Liver (tissue), 9 donors: ENCODE results near the gene GAL3ST3. TPM values are rescaled to one million over a fixed set of nuclear protein-coding genes. Genes with fewer than 3 reads are reported as not detected.

Source experiments
- DNase-seq: peaks from one replicate; pipeline ENCODE4 v3.0.0-alpha.2; 2017; ENCODE audit warnings: low spot score
- H3K27ac ChIP-seq, 2 donors: one replicate each; pipeline ENCODE4 v1.7.0; 2013; ENCODE audit warnings: inconsistent platforms in 2 of 2, low read length in 2 of 2, control low read depth in 1 of 2, low read depth in 1 of 2, mild to moderate bottlenecking in 1 of 2
- H3K27me3 ChIP-seq, 4 donors: one replicate each; pipeline versions ENCODE4 v1.6.1 to v1.7.0; 2013; ENCODE audit warnings: low read length in 3 of 4, inconsistent platforms in 1 of 4, mild to moderate bottlenecking in 1 of 4, moderate library complexity in 1 of 4; ENCODE audit not compliant: control insufficient read depth in 4 of 4, insufficient read depth in 4 of 4
- H3K36me3 ChIP-seq, 4 donors: one replicate each; pipeline versions ENCODE4 v1.6.1 to v1.7.0; 2013; ENCODE audit warnings: low read length in 3 of 4, mild to moderate bottlenecking in 3 of 4, low read depth in 1 of 4, moderate library complexity in 1 of 4; ENCODE audit not compliant: control insufficient read depth in 4 of 4, insufficient read depth in 3 of 4
- H3K4me1 ChIP-seq, 4 donors: one replicate each; pipeline versions ENCODE4 v1.6.1 to v1.7.0; 2013; ENCODE audit warnings: low read length in 3 of 4, mild to moderate bottlenecking in 3 of 4, moderate library complexity in 1 of 4; ENCODE audit not compliant: control insufficient read depth in 4 of 4, insufficient read depth in 4 of 4
- H3K4me3 ChIP-seq, 3 donors: one replicate each; pipeline versions ENCODE4 v1.6.1 to v1.7.0; 2013; ENCODE audit warnings: low read length in 3 of 3, control low read depth in 1 of 3, low read depth in 1 of 3, mild to moderate bottlenecking in 1 of 3
- H3K9ac ChIP-seq, 2 donors: one replicate each; pipeline ENCODE4 v1.7.0; 2013; ENCODE audit warnings: low read length in 2 of 2, mild to moderate bottlenecking in 2 of 2, moderate library complexity in 2 of 2, control low read depth in 1 of 2, low read depth in 1 of 2
- H3K9me3 ChIP-seq, 4 donors: one replicate each; pipeline versions ENCODE4 v1.6.1 to v1.7.0; 2013; ENCODE audit warnings: low read length in 3 of 4; ENCODE audit not compliant: control insufficient read depth in 4 of 4
- CTCF ChIP-seq: fragments of 150-350 bp; IDR thresholded peaks from 2 replicates; pipeline ENCODE4 v1.5.1; 2017; ENCODE audit warnings: improper control_type of control experiment, low read depth, low read length; ENCODE audit not compliant: missing input control
- EGR1 ChIP-seq, 2 donors: IDR thresholded peaks; 2 replicates each; pipeline ENCODE4 v1.6.1; 2016 to 2018; ENCODE audit warnings: antibody characterized with exemption in 2 of 2, low read depth in 2 of 2
- FOXA1 ChIP-seq: IDR thresholded peaks from 2 replicates; pipeline ENCODE4 v1.6.1; 2016; ENCODE audit warnings: antibody characterized with exemption
- FOXA2 ChIP-seq: IDR thresholded peaks from 2 replicates; pipeline ENCODE4 v1.6.1; 2016; ENCODE audit warnings: antibody characterized with exemption
- GABPA ChIP-seq, 2 donors: IDR thresholded peaks in 1 of 2; conservative IDR thresholded peaks in 1 of 2; 2 replicates each; pipeline ENCODE4 v1.6.1; 2016; ENCODE audit warnings: antibody characterized with exemption in 2 of 2, mild to moderate bottlenecking in 1 of 2, moderate library complexity in 1 of 2
- HNF4G ChIP-seq: IDR thresholded peaks from 2 replicates; pipeline ENCODE4 v1.6.1; 2016; ENCODE audit warnings: antibody characterized with exemption
- JUND ChIP-seq, 2 donors: IDR thresholded peaks; 2 replicates each; pipeline ENCODE4 v1.6.1; 2016; ENCODE audit warnings: antibody characterized with exemption in 2 of 2
- NR2F2 ChIP-seq: IDR thresholded peaks from 2 replicates; pipeline ENCODE4 v1.6.1; 2016; ENCODE audit warnings: antibody characterized with exemption
- RAD21 ChIP-seq, 2 donors: IDR thresholded peaks; 2 replicates each; pipeline ENCODE4 v1.6.1; 2016; ENCODE audit warnings: antibody characterized with exemption in 2 of 2, mild to moderate bottlenecking in 2 of 2
- REST ChIP-seq: IDR thresholded peaks from 2 replicates; pipeline ENCODE4 v1.6.1; 2016; ENCODE audit warnings: antibody characterized with exemption, mild to moderate bottlenecking
- RXRA ChIP-seq, 2 donors: IDR thresholded peaks; 2 replicates each; pipeline ENCODE4 v1.6.1; 2017 to 2018; ENCODE audit warnings: antibody characterized with exemption in 2 of 2, mild to moderate bottlenecking in 1 of 2
- SP1 ChIP-seq: IDR thresholded peaks from 2 replicates; pipeline ENCODE4 v1.6.1; 2018; ENCODE audit warnings: antibody characterized with exemption, mild to moderate bottlenecking
- TAF1 ChIP-seq: conservative IDR thresholded peaks from 2 replicates; pipeline ENCODE4 v1.6.1; 2016; ENCODE audit warnings: antibody characterized with exemption, mild to moderate bottlenecking
- YY1 ChIP-seq: IDR thresholded peaks from 2 replicates; pipeline ENCODE4 v1.6.1; 2016; ENCODE audit warnings: antibody characterized with exemption, mild to moderate bottlenecking
- ZBTB33 ChIP-seq: IDR thresholded peaks from 2 replicates; pipeline ENCODE4 v1.6.1; 2016; ENCODE audit warnings: antibody characterized with exemption
- WGBS: extraction: QIAGEN DNeasy Blood & Tissue Kit; methylation state at CpG from one replicate; pipeline ENCODE4 v1.1.7; 2013; 5-methylcytosine and 5-hydroxymethylcytosine counted together
- polyA plus RNA-seq, 2 donors: library from polyadenylated mRNA; stranded (reverse) in 1 of 2; unstranded in 1 of 2; fragments of 200-250 nt in 1 of 2; fragments of >200 nt in 1 of 2; fragmentation: Nextera tagmentation in 1 of 2; extraction: Ambion mirVana in 1 of 2; gene quantifications; one replicate each; pipeline versions ENCODE4 v1.2.1 to v1.2.3, GENCODE V29; 2013 to 2015
- total RNA-seq, 2 donors: library from RNA; depleted of rRNA; stranded (reverse); fragments of >200 nt; gene quantifications; one replicate each; pipeline ENCODE4 v1.2.3, GENCODE V29; 2014
- TF ChIP-seq, protein P1 (sequence below): IDR thresholded peaks from 2 replicates; pipeline ENCODE4 v1.6.1; 2016; ENCODE audit warnings: antibody characterized with exemption
- TF ChIP-seq, protein P2 (sequence below): IDR thresholded peaks from 2 replicates; pipeline ENCODE4 v1.6.1; 2016; ENCODE audit warnings: antibody characterized with exemption
- donor health status: healthy.
- donor health status: healthy.
- donor health status: healthy.
- donor health status: healthy.
- donor health status: healthy.

Gene GAL3ST3
- total and polyA plus RNA-seq, 4 donors: not detected

GRCh38 chr11:66006134-66006890, 42.6 kb downstream of the GAL3ST3 start:
- Histone ChIP-seq H3K27me3 (peaks cover 0 to under 1% (median 0%) of the 10 kb centered on the region in 4 donors), H3K9ac (no peak overlapping the region), H3K4me1 (peaks cover 4 to 17% (median 13%) of the 10 kb centered on the region in 4 donors), H3K27ac (no peak overlapping the region), H3K9me3 (no peaks in the 10 kb centered on the region), H3K36me3 (peaks cover 0 to 8% (median 3%) of the 10 kb centered on the region in 4 donors), H3K4me3 (no peak overlapping the region)
- 89% methylated on average over 13 of the region's 13 CpGs for WGBS
- DNase-seq: no peak
- no peak for TF ChIP-seq RAD21 (IDR thresholded peaks at IDR 0.05)
- no peak for TF ChIP-seq SP1
- TF ChIP-seq EGR1 (IDR thresholded peaks at IDR 0.05; ENCODE audit: low read depth in 2 of 2): no peak
- TF ChIP-seq, protein P1, sequence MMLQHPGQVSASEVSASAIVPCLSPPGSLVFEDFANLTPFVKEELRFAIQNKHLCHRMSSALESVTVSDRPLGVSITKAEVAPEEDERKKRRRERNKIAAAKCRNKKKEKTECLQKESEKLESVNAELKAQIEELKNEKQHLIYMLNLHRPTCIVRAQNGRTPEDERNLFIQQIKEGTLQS: no peak
- no peak for TF ChIP-seq NR2F2
- TF ChIP-seq FOXA2: no peak

- DNase-seq: no peak
- Histone ChIP-seq H3K9me3 (no peaks in the 10 kb centered on the region), H3K27me3 (no peaks in the 10 kb centered on the region), H3K4me3 (no peak overlapping the region), H3K4me1 (peaks cover 4 to 30% (median 21%) of the 10 kb centered on the region in 4 donors), H3K9ac (no peak overlapping the region), H3K36me3 (peaks cover 0 to 20% (median 12%) of the 10 kb centered on the region in 4 donors), H3K27ac (no peak overlapping the region)
- TF ChIP-seq HNF4G (no peak), FOXA1 (no peak), CTCF (no peak), EGR1 (IDR thresholded peaks at IDR 0.05; ENCODE audit: low read depth in 2 of 2) (no peak), RXRA (IDR thresholded peaks at IDR 0.05) (no peak), NR2F2 (no peak), YY1 (no peak), TAF1 (no peak), ZBTB33 (no peak), GABPA (IDR thresholded peaks at IDR 0.05 in 1 of 2, conservative IDR thresholded peaks at IDR 0.05 in 1 of 2) (no peak), FOXA2 (no peak), REST (no peak), JUND (IDR thresholded peaks at IDR 0.05) (no peak), RAD21 (IDR thresholded peaks at IDR 0.05) (no peak)
- TF ChIP-seq, protein P1: no peak
- TF ChIP-seq, protein P2, sequence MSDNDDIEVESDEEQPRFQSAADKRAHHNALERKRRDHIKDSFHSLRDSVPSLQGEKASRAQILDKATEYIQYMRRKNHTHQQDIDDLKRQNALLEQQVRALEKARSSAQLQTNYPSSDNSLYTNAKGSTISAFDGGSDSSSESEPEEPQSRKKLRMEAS: no peak
- WGBS: 78% methylated on average over 4 of the region's 4 CpGs
Observed at GRCh38 chr11:66004186-66004585, 44.8 kb downstream of the GAL3ST3 start.
